Subcutaneous abdominal adipose tissue (tissue), 5 donors: ENCODE measurements around the gene TCEAL6.
"Not testable (repeated sequence)": the region's sequence is repeated elsewhere in the genome, so short reads cannot be mapped to it uniquely, and the experiment has no call there.

Experiments
- H3K27ac ChIP-seq: one replicate; pipeline ENCODE4 v1.7.0; 2013; ENCODE audit warnings: low read depth, mild to moderate bottlenecking, inconsistent platforms, low read length, moderate library complexity
- H3K27me3 ChIP-seq, 5 donors: one replicate each; pipeline ENCODE4 v1.7.0; 2013; ENCODE audit warnings: low read length in 5 of 5, inconsistent platforms in 1 of 5; ENCODE audit not compliant: control insufficient read depth in 5 of 5, insufficient read depth in 4 of 5
- H3K36me3 ChIP-seq, 5 donors: one replicate each; pipeline ENCODE4 v1.7.0; 2013; ENCODE audit warnings: low read length in 5 of 5; ENCODE audit not compliant: control insufficient read depth in 5 of 5, insufficient read depth in 5 of 5
- H3K4me1 ChIP-seq, 5 donors: one replicate each; pipeline ENCODE4 v1.7.0; 2013; ENCODE audit warnings: low read length in 5 of 5, mild to moderate bottlenecking in 3 of 5, moderate library complexity in 1 of 5; ENCODE audit not compliant: control insufficient read depth in 5 of 5, insufficient read depth in 5 of 5
- H3K4me3 ChIP-seq, 5 donors: one replicate each; pipeline ENCODE4 v1.7.0; 2013; ENCODE audit warnings: low read length in 5 of 5, low read depth in 1 of 5
- H3K9ac ChIP-seq, 5 donors: one replicate each; pipeline ENCODE4 v1.7.0; 2013; ENCODE audit warnings: low read length in 5 of 5, mild to moderate bottlenecking in 4 of 5, moderate library complexity in 3 of 5
- H3K9me3 ChIP-seq, 5 donors: one replicate each; pipeline ENCODE4 v1.7.0; 2013; ENCODE audit warnings: low read length in 5 of 5; ENCODE audit not compliant: control insufficient read depth in 5 of 5
- donor health status: healthy.
- donor health status: healthy.
- donor health status: healthy.
- donor health status: healthy.
- donor health status: healthy.

The TCEAL6 gene

GRCh38 chrX:102126863-102127262, 15.4 kb downstream of the TCEAL6 start:
- Histone ChIP-seq H3K9me3 (no peaks in the 10 kb centered on the region), H3K9ac (no peak overlapping the region), H3K4me1 (no peaks in the 10 kb centered on the region), H3K4me3 (no peak overlapping the region), H3K27ac (no peak overlapping the region), H3K27me3 (peaks cover 3 to 33% (median 17%) of the 10 kb centered on the region in 5 donors), H3K36me3 (no peaks in the 10 kb centered on the region)

GRCh38 chrX:102126080-102126818, 16.0 kb downstream of the TCEAL6 start:
- peaks cover 3 to 38% (median 17%) of the 10 kb centered on the region in 5 donors for H3K27me3 ChIP-seq
- H3K4me3 ChIP-seq, H3K27ac ChIP-seq, H3K9me3 ChIP-seq, H3K9ac ChIP-seq, H3K36me3 ChIP-seq, H3K4me1 ChIP-seq: not testable (repeated sequence)

DNA sequence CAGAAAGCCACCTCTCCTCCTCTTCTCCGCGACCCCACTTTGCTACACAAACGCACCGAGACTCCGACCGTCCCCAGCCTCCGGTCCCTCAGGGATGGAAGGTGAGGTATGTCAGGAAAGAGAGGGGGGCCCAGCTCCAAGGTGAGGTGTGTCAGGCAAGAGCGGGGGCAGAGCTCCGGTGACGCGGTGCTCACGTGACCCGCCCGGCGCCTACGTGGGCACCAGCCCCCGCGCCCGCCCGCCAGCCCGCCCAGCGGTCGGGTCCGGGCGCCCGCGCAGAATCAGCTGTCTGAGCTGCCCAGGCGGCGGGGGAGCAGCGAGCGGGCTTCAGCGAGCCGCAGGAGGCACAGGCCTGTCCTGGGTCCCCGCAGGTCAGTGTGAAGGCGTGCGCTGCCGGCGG, 16.8 kb downstream of the TCEAL6 start, which contains the start of gene TCEAL2:
Gene TCEAL2 (plus strand): TSS at position 244 of the 400 bp plus-strand sequence. CDS start 1,152 bp downstream, outside the sequence.
- H3K9ac ChIP-seq, H3K9me3 ChIP-seq, H3K36me3 ChIP-seq, H3K27ac ChIP-seq, H3K4me1 ChIP-seq: not testable (repeated sequence)
- Histone ChIP-seq H3K4me3 (peak within 1 kb of the TSS in 1 of 5 donors; percentile 24), H3K27me3 (peaks cover 3 to 35% (median 17%) of the 10 kb centered on the region in 5 donors)

GRCh38 chrX:102125014-102125413, 17.3 kb downstream of the TCEAL6 start:
- H3K36me3 ChIP-seq, H3K27ac ChIP-seq, H3K9me3 ChIP-seq, H3K4me1 ChIP-seq, H3K9ac ChIP-seq: not testable (repeated sequence)
- peak overlapping the region in 1 of 5 donors; percentile 24 for H3K4me3 ChIP-seq
- H3K27me3 ChIP-seq = peaks cover 3 to 31% (median 17%) of the 10 kb centered on the region in 5 donors

DNA sequence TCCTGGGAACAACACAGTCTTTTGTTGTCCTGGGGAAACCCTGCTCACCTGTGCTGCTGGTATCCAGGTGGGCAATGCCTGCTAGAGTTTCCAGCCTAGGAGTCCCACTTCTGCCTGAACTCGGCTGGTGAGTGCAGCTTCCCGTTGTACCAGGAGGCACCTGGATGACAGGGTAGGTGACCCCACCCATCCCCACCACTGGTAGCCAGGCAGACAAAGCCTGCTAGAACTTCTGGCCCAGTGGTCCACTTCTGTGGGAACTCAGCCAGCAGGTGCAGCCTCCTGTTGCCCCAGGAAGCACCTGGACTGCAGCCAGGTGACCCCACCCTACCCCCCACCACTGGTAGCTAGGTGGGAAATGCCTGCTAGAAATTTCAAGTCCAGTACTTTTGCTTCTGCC, 26.5 kb downstream of the TCEAL6 start:
- no peaks in the 10 kb centered on the region for H3K4me1 ChIP-seq
- no peak overlapping the region for H3K4me3 ChIP-seq
- no peak overlapping the region for H3K27ac ChIP-seq
- peaks cover 5 to 16% (median 14%) of the 10 kb centered on the region in 5 donors for H3K27me3 ChIP-seq
- no peak overlapping the region for H3K9ac ChIP-seq
- peaks cover 0 to 5% (median 0%) of the 10 kb centered on the region in 5 donors for H3K9me3 ChIP-seq
- no peaks in the 10 kb centered on the region for H3K36me3 ChIP-seq

DNA sequence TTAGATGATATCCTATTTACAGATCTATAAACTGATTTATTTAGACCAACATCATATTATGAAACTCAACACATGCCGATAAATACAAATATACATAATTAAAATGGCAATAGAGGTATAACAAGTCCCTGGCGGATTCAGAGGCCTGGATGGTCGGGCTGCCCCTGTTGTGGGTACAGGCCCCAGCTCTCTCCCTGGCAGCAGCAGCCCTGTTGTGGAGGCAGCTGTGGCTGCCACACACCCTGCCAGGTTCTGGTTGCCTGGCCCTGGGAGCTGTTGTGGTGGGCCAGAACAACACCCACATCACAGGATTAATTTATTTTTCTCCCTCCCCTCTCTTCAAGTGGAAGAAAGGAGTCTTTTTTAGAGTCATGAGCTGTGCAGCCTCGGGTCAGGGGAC, 28.9 kb downstream of the TCEAL6 start:
- H3K27me3 ChIP-seq = peaks cover 5 to 19% (median 16%) of the 10 kb centered on the region in 5 donors
- peaks cover 0 to 5% (median 0%) of the 10 kb centered on the region in 5 donors for H3K9me3 ChIP-seq
- H3K36me3 ChIP-seq = no peaks in the 10 kb centered on the region
- H3K27ac ChIP-seq = no peak overlapping the region
- no peak overlapping the region for H3K4me3 ChIP-seq
- H3K4me1 ChIP-seq = no peaks in the 10 kb centered on the region
- no peak overlapping the region for H3K9ac ChIP-seq
